ENCODE results near the gene WFDC6.

- TF ChIP-seq CTCF (IDR thresholded peaks at IDR 0.05) = no peak
- TF ChIP-seq POLR2A (IDR thresholded peaks at IDR 0.05; ENCODE audit: low read depth) = no peak
- TF ChIP-seq POLR2AphosphoS5 (IDR thresholded peaks at IDR 0.05) = no peak
These were observed 39.9 kb upstream of the WFDC6 start, which contains the start of gene WFDC8 for GRCh38 chr20:45579184-45579583.
